Measurements from ENCODE around the gene PIGQ.

Gene PIGQ

DNA sequence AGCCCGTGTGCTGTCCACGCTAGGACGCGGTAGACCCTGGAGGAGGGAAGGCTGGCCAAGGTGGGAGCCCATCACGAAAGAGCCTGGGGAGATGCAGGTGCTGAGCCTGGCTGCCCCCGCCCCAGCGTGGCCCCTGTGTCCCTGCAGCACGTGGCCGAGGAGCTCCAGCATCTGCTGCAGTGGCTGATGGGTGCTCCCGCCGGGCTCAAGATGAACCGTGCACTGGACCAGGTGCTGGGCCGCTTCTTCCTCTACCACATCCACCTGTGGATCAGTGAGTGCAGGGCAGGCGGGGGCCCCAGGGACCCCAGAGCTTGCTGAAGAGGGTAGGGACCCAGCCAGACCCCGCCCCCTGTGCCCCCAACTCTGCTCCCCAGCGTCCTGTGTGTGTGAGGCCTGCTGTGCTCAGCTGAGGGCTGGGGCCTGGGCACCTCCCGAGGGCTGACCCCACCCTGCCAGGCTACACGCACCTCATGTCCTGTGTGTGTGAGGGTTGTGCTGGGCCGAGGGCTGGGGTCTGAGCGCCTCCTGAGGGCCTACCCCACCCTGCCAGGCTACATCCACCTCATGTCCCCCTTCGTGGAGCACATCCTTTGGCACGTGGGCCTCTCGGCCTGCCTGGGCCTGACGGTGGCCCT is 8.6 kb downstream of the PIGQ start:
- no peak overlapping the region for H3K27ac Mint-ChIP-seq
- no peaks in the 10 kb centered on the region for H3K9me3 Mint-ChIP-seq
- no peaks in the 10 kb centered on the region for H3K27me3 Mint-ChIP-seq (ENCODE audit: low read depth, poor library complexity)
- TF ChIP-seq, protein P1, sequence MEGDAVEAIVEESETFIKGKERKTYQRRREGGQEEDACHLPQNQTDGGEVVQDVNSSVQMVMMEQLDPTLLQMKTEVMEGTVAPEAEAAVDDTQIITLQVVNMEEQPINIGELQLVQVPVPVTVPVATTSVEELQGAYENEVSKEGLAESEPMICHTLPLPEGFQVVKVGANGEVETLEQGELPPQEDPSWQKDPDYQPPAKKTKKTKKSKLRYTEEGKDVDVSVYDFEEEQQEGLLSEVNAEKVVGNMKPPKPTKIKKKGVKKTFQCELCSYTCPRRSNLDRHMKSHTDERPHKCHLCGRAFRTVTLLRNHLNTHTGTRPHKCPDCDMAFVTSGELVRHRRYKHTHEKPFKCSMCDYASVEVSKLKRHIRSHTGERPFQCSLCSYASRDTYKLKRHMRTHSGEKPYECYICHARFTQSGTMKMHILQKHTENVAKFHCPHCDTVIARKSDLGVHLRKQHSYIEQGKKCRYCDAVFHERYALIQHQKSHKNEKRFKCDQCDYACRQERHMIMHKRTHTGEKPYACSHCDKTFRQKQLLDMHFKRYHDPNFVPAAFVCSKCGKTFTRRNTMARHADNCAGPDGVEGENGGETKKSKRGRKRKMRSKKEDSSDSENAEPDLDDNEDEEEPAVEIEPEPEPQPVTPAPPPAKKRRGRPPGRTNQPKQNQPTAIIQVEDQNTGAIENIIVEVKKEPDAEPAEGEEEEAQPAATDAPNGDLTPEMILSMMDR (IDR thresholded peaks at IDR 0.05), result no peak
- H3K4me3 Mint-ChIP-seq, result no peak overlapping the region
- H3K36me3 Mint-ChIP-seq (ENCODE audit: low read depth), result no peaks in the 10 kb centered on the region
- peaks cover 5% of the 10 kb centered on the region for H3K4me1 Mint-ChIP-seq
- no peak for DNase-seq

DNA sequence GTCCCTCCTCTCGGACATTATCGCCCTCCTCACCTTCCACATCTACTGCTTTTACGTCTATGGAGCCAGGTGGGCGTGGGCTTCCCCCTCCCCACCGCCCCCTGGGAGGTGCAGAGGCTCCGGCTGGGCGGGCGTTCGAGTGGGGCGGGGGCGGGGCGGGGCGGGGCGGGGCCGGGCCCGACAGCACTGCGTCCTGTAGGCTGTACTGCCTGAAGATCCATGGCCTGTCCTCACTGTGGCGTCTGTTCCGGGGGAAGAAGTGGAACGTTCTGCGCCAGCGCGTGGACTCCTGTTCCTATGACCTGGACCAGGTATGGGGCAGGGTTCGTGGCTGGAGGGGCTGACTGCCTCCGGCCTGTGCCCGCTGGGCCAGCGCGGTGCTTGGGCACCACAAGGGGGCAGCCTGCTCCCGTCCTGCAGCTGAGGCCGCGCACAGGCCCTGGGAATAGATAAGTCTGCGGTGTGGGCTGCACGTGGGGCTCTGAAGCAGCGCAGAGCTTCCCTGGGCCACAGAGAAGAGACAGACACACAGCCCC is 9.2 kb downstream of the PIGQ start:
- H3K27ac Mint-ChIP-seq, result no peak overlapping the region
- TF ChIP-seq, protein P1 (IDR thresholded peaks at IDR 0.05), result peak; percentile 80
- no peak overlapping the region for H3K4me3 Mint-ChIP-seq
- no peaks in the 10 kb centered on the region for H3K27me3 Mint-ChIP-seq (ENCODE audit: low read depth, poor library complexity)
- H3K9me3 Mint-ChIP-seq, result no peaks in the 10 kb centered on the region
- peaks cover 5% of the 10 kb centered on the region for H3K4me1 Mint-ChIP-seq
- no peaks in the 10 kb centered on the region for H3K36me3 Mint-ChIP-seq (ENCODE audit: low read depth)
- DNase-seq, result peak; percentile 84

DNA sequence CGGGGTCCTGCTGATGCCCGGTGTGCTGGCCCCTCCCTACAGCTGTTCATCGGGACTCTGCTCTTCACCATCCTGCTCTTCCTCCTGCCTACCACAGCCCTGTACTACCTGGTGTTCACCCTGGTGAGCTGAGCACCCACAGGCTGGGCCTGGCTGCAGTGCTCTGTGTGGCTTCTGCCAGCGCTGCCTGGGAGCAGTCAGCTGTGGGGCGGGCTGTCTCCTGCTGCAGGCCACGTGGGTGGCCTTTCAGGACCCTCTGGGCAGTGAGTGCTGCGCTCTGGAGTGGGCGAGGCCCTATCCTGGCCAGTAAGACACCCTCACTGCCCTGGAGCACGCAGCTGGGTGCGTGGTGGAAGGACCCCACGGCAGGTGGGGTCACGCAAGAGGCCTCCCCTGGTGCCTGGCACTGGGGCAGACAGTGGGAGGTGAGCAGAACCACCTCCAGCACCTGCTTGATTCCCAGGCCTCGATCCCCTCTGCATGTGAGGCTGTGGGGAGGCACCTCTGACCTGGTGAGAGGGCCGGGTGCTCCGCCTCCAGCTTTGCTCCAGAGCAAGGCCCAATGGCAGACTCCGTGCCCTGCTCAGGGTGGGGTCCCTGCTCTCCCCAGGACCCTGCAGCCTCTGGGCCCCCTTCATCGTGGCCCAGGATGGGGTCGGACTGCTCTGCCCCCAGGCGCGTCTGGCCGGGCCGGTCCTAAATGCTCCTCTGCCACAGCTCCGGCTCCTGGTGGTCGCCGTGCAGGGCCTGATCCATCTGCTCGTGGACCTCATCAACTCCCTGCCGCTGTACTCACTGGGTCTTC is 10.6 kb downstream of the PIGQ start:
- Mint-ChIP-seq H3K9me3 (no peaks in the 10 kb centered on the region), H3K36me3 (ENCODE audit: low read depth) (no peaks in the 10 kb centered on the region), H3K27me3 (ENCODE audit: low read depth, poor library complexity) (no peaks in the 10 kb centered on the region), H3K4me1 (peaks cover 6% of the 10 kb centered on the region), H3K27ac (no peak overlapping the region), H3K4me3 (no peak overlapping the region)
- DNase-seq, result no peak
- TF ChIP-seq, protein P1 (IDR thresholded peaks at IDR 0.05), result no peak

DNA sequence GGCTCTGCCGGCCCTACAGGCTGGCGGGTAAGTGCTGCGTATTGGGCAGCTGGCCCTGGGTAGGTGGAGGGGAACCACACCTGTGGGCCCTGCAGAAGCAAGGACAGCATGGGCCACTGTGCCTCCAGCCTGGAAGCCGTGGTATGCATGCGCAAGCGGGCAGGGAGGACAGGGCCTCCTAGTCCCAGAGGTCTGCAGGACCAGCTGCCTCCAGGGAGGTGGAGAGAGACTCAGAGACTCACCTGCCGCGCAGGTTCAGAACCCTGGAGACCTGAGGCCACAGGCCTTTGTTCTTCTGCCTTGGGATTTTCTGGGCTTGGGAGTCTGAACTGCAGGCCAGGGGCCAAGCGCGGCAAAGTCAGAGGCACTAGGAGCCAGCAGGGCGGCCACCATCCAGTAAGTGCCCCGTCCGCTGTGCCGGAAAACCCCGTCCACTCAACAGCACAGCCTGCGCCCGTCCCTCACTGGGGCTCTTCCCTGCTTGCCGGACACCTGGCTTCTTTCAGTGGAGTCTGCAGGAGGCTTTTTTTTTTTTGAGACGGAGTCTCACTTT is 11.3 kb downstream of the PIGQ start:
- Mint-ChIP-seq H3K9me3 (no peaks in the 10 kb centered on the region), H3K27ac (no peak overlapping the region), H3K27me3 (ENCODE audit: low read depth, poor library complexity) (peaks cover 7% of the 10 kb centered on the region), H3K4me3 (no peak overlapping the region), H3K36me3 (ENCODE audit: low read depth) (no peaks in the 10 kb centered on the region), H3K4me1 (peaks cover 13% of the 10 kb centered on the region)
- DNase-seq, result no peak
- TF ChIP-seq, protein P1 (IDR thresholded peaks at IDR 0.05), result no peak

DNA sequence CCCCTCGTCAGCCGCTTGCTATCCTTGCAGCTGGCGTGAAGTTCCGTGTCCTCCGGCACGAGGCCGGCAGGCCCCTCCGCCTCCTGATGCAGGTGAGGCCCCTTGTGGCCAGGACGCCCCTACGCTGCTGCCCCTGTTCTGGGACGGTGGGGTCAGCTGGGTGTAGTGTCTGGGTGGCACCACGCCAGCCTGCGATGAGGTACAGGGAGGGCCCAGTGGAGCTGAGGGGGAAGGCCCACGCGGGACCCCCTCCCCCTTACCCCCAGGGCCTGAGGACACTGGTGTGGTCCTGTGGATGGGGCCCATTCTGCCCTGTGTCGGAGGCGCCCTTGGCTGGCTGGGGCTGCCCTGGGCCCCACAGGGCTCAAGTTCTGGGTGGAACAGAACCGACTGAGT is 12.4 kb downstream of the PIGQ start:
- H3K4me1 Mint-ChIP-seq, result peaks cover 12% of the 10 kb centered on the region
- H3K36me3 Mint-ChIP-seq (ENCODE audit: low read depth), result no peaks in the 10 kb centered on the region
- no peak overlapping the region for H3K4me3 Mint-ChIP-seq
- no peaks in the 10 kb centered on the region for H3K9me3 Mint-ChIP-seq
- TF ChIP-seq, protein P1 (IDR thresholded peaks at IDR 0.05), result no peak
- no peak for DNase-seq
- H3K27ac Mint-ChIP-seq, result no peak overlapping the region
- H3K27me3 Mint-ChIP-seq (ENCODE audit: low read depth, poor library complexity), result peaks cover 7% of the 10 kb centered on the region
